HG03571 (cell line): ENCODE measurements around the gene SPSB4.

ENCODE experiments used
- ATAC-seq: cut with Tn5 transposase; IDR thresholded peaks from one replicate; pipeline ENCODE4 v1.9.1; 2021; ENCODE audit not compliant: unreplicated experiment

SPSB4 gene

DNA sequence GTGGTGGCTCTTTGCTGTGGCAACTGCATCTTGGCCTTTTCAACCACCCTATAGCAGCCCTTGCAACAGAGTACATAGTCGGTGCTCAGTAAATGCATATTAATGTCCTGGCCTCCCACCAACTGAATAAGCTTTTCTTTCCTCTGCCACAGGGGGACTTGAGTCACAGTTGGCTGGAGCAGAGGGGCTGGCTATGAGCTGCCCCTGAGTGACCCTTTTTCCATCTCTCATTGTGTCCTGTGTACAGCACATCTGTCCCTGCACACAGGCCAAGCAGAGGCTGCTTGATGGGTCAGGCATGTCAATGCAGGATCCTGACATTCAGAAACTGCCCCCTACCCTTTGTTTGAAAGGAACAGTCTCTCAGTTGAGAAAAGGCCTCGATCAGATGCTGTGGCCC is 22.4 kb downstream of the SPSB4 start:
- no peak for ATAC-seq

DNA sequence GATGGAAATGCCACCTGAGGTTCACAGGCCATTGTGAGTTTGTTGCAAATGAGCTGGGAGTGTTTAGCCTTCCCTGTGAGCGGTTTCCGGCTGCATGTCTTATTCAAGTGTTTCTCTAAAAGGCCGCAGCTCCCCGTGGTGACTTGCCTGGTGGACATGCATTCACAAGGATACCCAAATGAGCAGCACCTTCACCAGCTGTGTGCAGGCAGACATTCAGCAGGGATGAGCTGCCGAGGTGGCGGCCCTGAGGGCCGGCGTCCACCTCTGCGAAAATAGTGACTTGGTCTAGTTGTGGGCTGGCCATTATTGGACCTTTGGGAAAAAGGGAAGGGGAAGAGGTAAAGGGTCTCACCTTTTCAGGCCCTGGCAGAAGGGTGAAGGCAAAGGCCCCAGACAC is 23.4 kb downstream of the SPSB4 start:
- ATAC-seq, result no peak

DNA sequence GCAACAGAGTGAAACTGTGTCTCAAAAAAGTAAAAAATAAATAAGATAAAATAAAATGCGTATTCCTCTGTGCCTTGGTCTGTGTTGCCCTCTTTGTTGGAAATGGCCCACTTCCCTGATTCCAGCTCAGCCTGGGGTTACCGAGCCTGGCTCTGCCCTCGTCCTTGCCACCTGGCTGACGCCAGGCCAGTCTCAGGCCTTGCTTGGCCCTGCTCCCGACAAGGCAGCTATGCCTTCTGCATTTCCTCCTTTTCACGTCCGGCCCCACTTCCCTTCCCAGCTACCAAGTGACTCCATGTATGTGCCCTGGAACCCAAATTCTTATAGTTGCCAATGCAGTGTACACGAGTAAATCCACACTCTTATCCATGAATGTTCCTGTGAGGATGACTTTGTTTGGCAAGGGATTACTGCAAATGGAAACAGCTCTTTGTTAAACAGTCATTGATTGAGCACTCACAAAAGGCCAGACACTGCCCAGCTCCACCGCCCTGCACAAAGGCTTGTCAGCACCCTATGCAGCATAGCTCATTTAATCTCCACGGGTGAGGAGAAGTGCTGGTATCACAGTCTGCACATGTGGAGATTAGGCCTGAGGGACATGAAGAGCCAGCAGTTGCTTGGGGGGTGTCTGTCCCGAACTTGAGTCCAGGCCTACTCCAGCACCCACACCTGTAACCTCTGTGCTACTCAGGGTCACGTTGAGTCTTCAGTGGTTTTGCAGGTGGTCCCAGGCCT is 25.1 kb downstream of the SPSB4 start:
- ATAC-seq, result no peak

DNA sequence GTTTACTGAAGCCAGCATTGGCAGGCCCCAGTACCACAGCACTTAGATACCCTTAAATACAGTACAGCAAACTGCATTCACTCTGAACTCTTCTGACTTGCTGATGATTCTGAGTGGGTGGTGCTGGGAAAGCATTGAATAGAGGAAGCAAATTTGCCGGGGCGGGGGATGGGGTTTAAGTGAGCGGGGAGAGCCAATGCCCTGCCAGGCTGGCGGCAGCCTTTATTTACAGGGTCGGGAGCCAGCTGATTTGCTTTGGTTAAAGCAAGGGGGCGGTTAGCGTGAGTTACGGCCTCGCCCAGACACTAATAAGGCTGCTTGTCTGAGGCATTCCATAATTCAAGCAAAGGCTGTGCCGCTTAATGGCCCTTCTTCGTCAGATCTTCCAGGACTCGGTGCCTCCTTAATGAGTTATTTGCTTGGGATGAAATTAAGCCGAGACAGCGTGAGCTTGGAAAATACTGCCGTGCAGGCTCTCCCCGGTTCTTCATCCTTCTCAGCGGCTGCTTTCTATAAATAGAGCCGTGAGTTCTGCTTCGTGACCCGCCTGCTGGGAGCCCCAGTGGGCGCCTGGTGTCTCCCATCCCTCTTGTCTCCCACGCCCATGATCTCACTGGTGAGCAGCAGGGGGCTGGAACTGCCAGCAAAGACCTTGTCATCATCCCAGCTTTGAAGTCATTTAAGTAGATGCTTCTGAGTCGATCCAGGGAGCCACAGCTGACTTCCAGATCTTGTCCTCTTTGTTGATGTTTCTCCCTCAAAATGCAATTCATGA is 25.8 kb downstream of the SPSB4 start:
- ATAC-seq, result no peak

DNA sequence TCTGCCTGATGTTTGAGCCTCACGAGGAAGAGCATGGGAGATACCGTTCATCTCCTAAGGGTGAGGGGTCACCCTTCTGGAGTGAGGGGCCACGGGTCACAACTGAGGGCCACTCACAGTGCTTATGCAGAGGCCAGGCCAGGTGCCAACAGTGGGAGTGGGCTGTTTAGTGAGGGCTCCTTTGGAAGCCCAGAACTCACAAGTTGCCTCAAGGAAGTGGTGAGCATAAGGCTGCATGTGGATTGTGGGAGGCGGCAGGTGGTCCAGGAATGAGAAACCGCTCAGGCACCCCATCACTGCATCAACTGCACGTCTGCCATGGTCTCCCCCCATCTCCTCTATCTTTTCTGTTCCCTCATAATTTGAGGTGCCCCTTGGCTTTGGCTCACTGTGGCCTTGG is 26.5 kb downstream of the SPSB4 start:
- ATAC-seq, result no peak

DNA sequence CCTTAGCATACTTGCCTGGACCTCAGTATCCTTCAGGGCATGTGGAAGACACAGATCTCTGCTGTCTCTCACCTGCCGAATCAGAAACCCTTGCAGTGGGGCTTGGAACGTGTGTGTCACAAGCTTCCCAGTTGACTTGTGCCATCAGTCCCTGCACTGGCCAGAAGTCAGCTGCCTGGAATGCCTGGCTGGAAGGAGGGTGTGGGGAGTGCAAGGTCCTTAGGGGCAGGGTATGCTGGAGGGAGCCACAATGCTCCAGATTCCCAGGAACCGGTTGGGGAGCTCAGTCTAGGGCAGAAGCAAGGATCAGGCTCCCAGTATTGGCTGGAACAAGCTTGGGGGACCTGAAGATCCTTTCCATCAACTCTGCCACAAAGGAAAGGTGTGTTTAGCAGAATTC is 27.1 kb downstream of the SPSB4 start:
- ATAC-seq, result no peak

DNA sequence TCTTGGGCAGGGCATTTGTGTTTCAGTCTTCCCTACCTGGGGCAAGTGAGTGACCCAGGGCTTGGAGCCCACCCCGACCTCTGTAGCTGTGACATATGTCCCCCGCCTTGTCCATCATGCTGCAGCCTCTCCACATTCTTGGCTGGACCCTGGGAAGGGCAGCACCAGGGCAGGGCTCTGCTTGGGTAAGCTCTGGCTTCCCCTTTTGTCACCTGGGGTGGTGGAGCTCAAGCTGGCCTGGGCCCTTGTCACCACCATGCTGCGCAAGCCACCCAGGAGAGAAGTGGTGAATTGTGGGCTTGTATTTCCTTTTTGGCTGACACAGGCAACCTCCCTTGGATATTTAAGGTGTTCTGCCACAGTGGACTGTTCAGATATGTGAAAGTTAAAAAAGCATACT is 29.3 kb downstream of the SPSB4 start:
- ATAC-seq, result no peak

DNA sequence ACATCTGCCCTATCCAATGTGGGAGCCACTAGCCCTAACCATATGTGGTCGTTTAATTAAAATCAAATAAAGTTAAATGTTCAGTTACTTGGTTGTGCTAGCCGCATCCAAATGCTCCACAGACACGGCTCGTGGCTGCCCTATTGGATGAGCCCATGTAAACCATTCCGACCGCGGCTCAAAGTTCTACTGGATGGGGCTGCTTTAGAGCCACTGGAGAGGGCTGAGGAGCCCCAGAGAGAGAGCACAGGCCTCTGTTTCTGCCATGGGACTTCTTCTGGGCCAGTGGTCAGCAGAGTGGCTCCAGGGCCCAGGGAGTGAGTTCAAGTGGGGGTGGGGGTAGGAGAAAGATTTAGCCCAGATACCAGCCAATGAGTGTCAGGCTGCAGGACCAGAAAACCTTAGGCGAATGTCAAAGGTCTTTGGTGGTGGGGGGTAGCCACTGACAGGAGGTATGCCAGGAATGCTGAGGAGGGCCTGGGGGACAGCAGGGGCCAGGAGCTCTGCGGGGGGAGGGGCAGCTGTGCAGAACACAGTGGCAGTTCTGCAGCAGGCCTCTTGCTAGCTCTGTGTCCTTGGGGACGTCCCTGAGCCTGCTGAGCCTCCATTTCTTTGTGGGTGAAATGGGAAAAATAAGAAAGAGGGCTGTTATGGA is 30.1 kb downstream of the SPSB4 start:
- no peak for ATAC-seq

DNA sequence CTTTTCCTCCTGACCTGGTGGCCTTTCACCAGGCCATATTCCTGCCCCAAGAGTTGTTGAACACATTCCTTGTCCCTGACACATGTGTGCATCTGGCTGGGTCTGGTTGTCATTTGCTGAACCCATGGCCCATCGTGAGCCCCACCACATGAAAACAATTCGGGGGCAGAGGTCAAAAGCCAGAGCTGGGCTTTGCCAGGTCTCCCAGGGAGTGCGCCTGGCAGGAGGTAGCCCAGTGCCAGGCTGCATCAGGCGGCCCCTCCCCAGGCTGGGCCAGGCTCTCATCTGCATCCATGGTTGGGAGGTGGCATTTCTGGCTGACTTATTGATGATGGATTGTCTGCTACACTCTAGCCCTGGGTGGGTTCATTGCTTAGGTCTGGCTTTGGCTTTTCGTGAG is 30.9 kb downstream of the SPSB4 start:
- ATAC-seq, result no peak

DNA sequence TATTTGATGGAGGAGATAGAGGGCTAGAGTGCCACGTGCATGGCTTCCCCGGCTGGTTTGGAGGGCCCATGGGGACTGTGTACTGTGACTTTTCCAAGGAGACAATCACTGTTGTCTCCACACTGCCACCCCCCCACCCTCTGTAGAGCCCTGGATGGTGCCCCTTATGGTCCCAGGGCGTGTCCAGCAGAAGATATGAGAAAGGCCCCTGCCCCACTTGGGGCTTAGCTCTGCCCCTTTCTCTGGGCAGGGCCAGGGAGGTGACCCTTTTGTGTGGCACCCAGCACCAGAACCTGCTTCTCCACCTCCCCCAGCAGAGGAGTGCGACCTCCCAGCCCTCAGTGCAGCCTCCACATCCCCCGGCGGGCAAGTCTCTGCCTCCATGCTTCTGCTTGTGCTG is 32.1 kb downstream of the SPSB4 start:
- ATAC-seq, result no peak

DNA sequence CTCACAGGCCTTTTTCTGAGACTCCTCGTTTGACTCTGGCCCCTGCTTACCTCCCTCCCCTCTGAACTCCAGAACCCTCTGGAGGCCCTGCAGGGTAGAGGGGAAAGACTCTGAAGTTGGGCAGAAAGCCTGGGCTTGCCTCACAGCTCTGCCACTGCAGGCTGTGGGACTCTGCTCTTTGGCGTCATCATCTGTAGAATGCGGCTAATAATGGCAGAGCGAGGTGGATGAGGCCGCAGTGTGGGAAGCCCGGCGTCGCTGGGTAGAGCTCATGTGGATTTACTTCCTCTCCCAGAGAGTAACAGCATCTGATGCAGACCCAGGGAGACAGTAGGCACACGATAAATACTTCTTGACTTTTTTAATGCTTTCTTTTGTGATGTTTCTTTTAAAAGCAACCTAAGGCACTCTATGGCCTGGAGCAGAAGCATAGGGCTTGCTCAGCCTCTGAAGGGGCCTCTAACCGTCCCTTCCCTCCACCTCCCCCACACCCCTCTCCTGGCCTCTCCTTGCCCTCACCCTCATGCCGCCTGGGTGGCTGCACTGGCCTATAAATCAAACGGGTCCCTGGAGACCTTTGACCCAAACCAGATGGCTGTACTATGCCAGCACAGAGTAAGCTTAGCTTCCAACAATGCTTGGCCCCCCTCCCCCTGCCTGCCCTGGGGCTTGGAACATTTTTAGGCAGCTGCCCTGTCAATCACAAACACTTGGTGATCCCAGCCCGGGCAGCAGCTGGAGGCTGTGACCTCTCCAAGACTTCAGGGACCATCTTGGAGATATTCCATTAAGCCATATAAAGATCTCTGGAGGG is 32.9 kb downstream of the SPSB4 start:
- no peak for ATAC-seq

DNA sequence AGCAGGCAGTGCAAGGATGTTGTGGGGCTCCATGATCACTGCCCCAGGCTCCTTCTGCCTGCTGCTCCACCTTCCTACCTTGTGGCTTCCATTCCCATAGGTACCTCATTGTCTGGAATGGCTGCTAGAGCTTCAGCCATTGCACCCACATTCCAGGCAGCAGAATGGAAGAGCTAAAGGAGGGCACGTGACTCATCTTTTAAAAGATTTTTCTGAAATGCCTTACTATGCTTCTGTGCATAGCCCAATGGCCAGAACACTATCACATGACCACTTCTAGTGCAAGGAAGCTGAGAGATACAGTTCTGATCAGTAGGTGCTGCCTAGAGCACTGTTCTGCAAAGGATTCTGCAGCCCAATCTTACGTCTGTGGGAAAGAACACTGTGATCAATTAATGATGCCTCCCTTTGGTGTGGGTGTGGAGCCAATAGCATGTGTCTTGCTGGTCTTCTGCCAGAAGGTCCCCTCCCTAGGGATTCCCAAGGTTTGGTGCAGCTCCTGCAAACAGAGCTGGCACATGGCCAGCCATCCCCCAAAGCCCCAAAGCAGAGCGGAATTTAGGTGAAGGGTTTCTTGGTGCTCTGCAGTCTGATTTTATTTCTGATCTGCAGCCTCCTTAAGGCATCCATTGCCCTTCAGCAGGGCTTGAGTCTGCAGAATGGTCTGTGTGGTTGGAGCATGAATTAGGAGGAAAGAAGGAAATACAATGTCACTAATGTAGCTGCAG is 34.4 kb downstream of the SPSB4 start:
- no peak for ATAC-seq

DNA sequence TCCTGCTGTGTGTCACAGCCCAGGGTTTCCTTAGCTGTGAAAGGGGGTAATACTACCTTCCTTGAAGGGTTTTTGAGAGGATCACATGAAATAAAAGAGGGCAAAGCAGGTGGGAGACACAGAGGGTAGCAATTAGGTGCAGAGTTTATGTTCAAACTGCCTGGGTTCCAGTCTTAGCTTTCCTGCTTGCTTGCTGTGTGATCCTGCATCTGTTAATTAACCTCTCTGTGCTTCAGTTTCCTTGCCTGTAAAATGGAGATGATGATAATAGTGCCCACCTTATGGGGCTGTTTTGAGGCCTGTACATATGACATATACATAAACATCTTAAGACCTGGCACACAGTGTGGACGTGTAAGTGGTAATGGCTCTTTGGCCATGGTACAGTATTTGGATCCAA is 35.0 kb downstream of the SPSB4 start:
- ATAC-seq, result no peak

DNA sequence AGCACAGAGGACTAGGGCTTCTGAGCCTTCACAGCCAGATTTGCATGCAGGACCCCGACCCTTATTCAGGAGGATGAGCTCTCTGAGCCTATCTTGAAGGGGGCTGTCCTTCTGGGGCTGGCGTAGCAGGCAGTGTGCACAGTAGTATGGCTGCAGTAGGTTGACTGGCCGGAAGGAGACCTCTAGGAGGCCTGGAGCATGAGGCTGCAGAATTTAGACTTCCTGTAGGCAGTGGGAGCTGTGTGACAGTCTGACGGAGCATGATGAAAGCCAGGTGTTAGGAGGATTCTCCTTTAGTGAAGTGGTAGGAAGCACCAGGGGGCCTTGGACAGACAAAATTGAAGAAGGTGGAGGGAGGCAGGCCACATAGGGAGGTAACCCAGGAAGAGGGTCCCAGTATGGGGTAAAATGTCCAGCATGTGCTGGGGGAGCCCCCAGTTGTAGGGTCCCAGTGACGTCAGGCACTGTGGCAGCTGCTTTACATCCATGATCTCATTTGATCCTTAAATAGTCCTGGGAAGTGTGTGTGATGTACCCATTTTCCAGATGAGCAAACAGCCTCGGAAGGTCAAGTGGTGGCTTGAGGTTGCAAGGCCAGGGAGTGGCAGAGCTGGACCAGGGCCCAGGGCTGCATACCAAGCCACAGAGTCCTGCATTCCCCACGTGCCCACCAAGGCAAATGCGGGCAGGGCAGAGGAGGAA is 36.1 kb downstream of the SPSB4 start:
- no peak for ATAC-seq

DNA sequence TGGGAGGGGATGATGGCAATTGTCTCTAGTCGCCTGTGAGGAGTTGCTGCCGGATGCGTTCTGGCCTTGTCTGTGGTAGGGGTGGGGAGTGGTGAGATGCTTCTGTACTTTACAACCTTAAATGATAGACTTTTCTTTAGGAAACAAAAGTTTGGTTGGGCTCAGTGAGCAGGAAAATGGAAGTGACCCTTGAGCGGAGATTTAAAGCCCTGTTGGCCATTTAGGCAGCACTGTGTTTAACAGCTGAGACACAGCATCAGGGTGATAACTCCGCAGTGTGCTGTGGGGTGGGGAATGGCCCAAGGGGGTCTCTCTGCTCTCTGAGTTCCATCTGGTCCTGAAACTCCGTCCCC is 36.6 kb downstream of the SPSB4 start:
- no peak for ATAC-seq

DNA sequence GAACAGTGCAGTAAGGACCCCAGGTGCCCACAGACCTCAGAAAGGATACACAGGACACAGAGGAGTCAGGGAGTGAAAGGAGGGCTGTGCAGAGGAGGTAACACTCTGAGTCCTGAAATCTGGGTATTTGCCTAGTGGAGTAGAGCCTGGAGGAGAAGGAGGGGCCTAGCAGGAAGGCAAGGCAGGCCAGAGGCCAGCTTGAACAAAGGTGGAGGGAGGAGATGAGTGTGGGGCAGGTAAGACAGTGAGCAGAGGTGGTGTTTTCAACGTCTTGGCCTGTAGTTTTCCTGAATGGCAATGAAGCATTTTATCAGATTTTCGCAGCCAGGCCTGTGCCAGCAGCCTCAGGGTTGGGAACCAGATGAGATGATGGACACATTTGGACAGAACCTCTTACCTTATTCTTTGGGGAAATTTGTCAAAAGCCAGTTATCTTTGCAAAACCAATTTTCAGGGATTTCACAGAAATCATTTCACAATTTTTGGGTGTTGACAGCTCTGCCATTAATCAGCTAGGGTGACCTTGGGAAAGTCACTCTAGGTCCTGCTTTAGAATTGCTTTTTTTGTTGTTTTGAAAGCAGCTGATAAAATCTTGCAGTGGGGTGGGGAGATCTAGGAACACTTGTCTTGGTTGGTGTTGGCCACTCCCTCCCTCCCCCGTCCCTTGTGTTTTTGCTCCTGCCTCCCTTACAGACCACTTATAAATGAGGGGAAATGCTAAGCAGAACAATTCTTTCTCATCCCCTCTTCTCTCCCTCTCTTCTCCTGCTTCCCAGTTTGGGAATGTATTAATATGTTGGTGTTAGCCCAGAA is 38.4 kb downstream of the SPSB4 start:
- ATAC-seq, result no peak

DNA sequence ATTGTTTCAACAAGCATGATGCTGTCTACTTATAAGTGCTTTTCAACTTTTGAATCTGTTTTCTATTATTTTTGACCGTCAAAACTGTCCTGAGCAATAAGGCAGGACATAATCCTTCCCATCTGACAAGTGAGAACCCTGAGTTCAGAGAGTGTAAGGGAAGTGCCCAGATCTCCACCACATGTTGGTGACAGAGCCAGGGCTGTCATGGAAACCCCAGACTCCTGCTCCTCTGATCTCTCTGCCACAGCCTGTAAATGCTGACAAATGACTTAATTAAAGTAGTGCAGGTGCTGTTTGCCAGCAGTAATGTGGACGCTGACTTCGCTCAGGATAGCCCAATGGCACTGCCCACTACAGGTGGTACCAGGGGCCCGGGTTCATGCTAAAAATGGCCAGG is 40.3 kb downstream of the SPSB4 start:
- ATAC-seq, result no peak

DNA sequence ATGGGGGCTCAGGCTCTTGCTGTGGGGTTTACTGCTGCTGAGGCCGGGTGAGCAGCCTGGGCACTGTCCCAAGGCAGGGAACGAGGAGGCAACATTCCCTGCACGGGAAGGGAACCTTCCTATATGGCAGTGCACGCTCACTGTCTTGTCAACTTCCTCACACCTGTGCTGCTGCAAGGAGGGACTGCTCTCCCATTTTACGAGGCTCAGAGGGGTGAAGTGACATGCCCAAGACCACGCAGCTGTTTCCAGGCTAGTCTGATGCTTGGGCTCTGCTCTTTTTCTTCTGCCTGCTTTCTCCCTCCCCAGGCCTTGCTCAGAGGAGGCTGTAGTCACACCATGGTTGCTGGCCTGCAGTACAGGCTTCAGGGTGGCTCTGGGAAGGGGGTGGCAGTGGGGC is 41.5 kb downstream of the SPSB4 start:
- ATAC-seq, result no peak

DNA sequence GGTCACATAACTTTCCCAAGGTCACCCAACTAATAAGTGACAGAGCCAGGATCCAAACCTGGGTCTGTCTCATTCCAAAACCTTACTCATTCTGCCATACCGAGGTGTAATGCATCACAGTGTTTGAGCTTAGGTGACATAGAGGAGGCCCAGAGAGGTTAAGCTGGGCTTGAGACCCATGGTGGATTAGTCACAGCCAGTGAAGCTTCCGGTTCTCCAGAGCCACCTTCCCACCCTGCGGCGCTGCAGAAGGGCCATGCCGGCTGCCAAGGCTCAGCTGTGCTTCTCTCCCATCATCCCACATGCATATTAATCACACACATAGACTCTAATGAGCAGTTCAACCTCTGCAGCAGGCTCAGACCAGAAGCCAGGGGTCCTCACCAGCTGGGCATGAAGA is 42.2 kb downstream of the SPSB4 start:
- no peak for ATAC-seq
